OCI-LY7 (cell line): Measurements from ENCODE around the gene HSPB6. TPM values are rescaled to one million over a fixed set of nuclear protein-coding genes. Genes with fewer than 3 reads are reported as not detected.

Experiments
- BruUV-seq: library from RNA; stranded (reverse); fragments of 400-500 nt; replicated peaks from 2 replicates; lab custom pipeline; 2021; lab: Mats Ljungman, UMichigan
- CTCF ChIA-PET: fragments of 300-600 bp; sonication (Branson Sonifier 250); formaldehyde crosslinking; loops from one replicate; lab custom pipeline; 2022; ENCODE audit warnings: antibody characterized with exemption; ENCODE audit not compliant: unreplicated experiment; lab: Charles Lee
- POLR2A ChIA-PET: fragments of 300-600 bp; sonication (Branson Sonifier 250); formaldehyde crosslinking; loops from one replicate; lab custom pipeline; 2022; ENCODE audit warnings: antibody characterized with exemption; lab: Charles Lee
- DNase-seq: peaks from one replicate; pipeline ENCODE4 v3.0.0-alpha.2; 2015; ENCODE audit warnings: low spot score
- H2AFZ ChIP-seq: fragments of 200-600 bp; sonication (generic), shearing (Covaris generic); 2 replicates; pipeline ENCODE4 v1.6.1; 2014; ENCODE audit warnings: mild to moderate bottlenecking, antibody characterized with exemption, low read length, moderate library complexity
- H3K27ac ChIP-seq: fragments of 200-600 bp; sonication (generic); 2 replicates; pipeline ENCODE4 v1.5.1; 2014; ENCODE audit warnings: mixed run types, low read depth, mild to moderate bottlenecking, moderate library complexity, low read length, inconsistent platforms; ENCODE audit not compliant: poor library complexity, severe bottlenecking
- H3K36me3 ChIP-seq: fragments of 200-600 bp; sonication (generic); 2 replicates; pipeline ENCODE4 v1.6.1; 2014; ENCODE audit warnings: mild to moderate bottlenecking, antibody characterized with exemption, low read length, moderate library complexity, mixed read lengths; ENCODE audit not compliant: insufficient read depth
- H3K4me1 ChIP-seq: fragments of 200-600 bp; sonication (generic); 2 replicates; pipeline ENCODE4 v1.5.1; 2014; ENCODE audit warnings: mild to moderate bottlenecking, low read length; ENCODE audit not compliant: insufficient read depth, poor library complexity, severe bottlenecking
- H3K4me2 ChIP-seq: fragments of 200-600 bp; sonication (generic); 2 replicates; pipeline ENCODE4 v1.6.1; 2014; ENCODE audit warnings: mild to moderate bottlenecking, low read length
- H3K4me3 ChIP-seq: fragments of 200-600 bp; sonication (generic); 2 replicates; pipeline ENCODE4 v1.5.1; 2014; ENCODE audit warnings: mild to moderate bottlenecking, low read depth, low read length; ENCODE audit not compliant: poor library complexity, severe bottlenecking
- H3K79me2 ChIP-seq: fragments of 200-600 bp; sonication (generic); 2 replicates; pipeline ENCODE4 v1.6.1; 2016; ENCODE audit warnings: low read depth, mild to moderate bottlenecking, low read length, moderate library complexity, mixed read lengths; ENCODE audit not compliant: insufficient read depth
- H3K9me2 ChIP-seq: fragments of 200-600 bp; sonication (generic); 2 replicates; pipeline ENCODE4 v1.6.1; 2016; ENCODE audit warnings: mild to moderate bottlenecking, low read length, mixed read lengths; ENCODE audit not compliant: insufficient read depth
- H3K9me3 ChIP-seq: fragments of 200-600 bp; sonication (generic); 2 replicates; pipeline ENCODE4 v1.6.1; 2014; ENCODE audit warnings: mild to moderate bottlenecking, mixed run types, low read length, mixed read lengths
- H4K20me1 ChIP-seq: fragments of 200-600 bp; sonication (generic); 2 replicates; pipeline ENCODE4 v1.6.1; 2014; ENCODE audit warnings: mild to moderate bottlenecking, antibody characterized with exemption, low read length, moderate library complexity, mixed read lengths; ENCODE audit not compliant: insufficient read depth
- EZH2phosphoT487 ChIP-seq: fragments of 200-600 bp; sonication (generic); IDR thresholded peaks from 2 replicates; pipeline ENCODE4 v1.6.1; 2018; ENCODE audit warnings: low read depth, borderline replicate concordance, mild to moderate bottlenecking, mixed run types, antibody characterized with exemption, low read length, moderate library complexity, mixed read lengths
- intact Hi-C: fragments of 100-400 bp; cut with micrococcal nuclease; formaldehyde crosslinking; loops from one replicate; pipeline ENCODE4 v1.10.0; 2022; ENCODE audit not compliant: unreplicated experiment
- total RNA-seq, 2 experiments: library from RNA; depleted of rRNA in 1 of 2; stranded (reverse); fragments of >200 nt in 1 of 2; shearing (Covaris generic) in 1 of 2; gene quantifications; 2 replicates each; pipeline ENCODE4 v1.2.3, GENCODE V29; 2014 to 2022
- TF ChIP-seq, protein P1 (sequence below): fragments of 200-600 bp; sonication (generic); conservative IDR thresholded peaks from 2 replicates; pipeline ENCODE4 v1.5.1; 2014; ENCODE audit warnings: mild to moderate bottlenecking, antibody characterized with exemption, low read length, moderate library complexity, mixed read lengths

Gene HSPB6
- total RNA-seq, 2 experiments from 2014 or later, result 1.7 TPM; not detected in 1

DNA sequence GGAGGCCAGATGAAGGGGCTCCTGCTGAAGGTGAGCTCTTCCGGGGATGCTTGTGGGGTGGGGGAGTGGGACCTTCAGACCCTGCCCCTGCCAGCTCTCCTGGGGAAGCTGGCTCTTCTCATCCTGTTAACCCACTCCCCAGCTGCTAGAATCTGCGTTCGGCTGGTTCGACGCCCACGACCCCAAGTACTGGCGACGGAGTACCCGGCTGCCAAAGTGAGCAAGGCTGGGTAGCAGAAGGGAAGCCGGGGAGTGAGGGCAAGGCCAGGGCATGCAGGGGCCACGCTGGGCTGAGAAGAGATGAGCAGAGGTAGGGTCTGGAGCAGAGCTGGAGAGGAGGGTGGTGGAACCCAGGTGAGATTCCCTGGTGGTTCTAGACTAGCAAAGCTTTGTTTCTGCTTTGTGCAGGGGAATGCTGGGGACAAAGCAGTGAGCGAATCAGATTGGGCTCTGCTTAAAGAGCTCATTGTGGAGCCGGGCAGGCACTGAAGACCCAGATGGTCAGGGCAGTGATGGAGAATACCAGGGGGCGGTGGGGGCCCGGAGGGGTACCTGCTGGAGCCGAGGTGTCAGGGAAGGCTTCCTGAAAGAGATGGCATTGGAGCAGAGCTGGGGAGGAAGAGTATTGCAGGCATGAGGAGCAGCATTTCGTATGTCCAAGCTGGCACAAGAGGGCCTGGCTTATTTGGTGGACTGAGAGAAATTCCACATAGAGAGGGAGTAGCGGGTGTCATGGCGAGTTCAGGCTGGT, 28.7 kb downstream of the HSPB6 start:
- H3K27ac ChIP-seq, result no peak overlapping the region
- BruUV-seq, result no TSS peak
- peaks cover 98% of the 10 kb centered on the region for H3K36me3 ChIP-seq
- H2AFZ ChIP-seq, result no peak overlapping the region
- H4K20me1 ChIP-seq, result no peaks in the 10 kb centered on the region
- no peak for DNase-seq
- ChIA-PET POLR2A (no interaction called here), CTCF (no interaction called here)
- TF ChIP-seq, protein P1, sequence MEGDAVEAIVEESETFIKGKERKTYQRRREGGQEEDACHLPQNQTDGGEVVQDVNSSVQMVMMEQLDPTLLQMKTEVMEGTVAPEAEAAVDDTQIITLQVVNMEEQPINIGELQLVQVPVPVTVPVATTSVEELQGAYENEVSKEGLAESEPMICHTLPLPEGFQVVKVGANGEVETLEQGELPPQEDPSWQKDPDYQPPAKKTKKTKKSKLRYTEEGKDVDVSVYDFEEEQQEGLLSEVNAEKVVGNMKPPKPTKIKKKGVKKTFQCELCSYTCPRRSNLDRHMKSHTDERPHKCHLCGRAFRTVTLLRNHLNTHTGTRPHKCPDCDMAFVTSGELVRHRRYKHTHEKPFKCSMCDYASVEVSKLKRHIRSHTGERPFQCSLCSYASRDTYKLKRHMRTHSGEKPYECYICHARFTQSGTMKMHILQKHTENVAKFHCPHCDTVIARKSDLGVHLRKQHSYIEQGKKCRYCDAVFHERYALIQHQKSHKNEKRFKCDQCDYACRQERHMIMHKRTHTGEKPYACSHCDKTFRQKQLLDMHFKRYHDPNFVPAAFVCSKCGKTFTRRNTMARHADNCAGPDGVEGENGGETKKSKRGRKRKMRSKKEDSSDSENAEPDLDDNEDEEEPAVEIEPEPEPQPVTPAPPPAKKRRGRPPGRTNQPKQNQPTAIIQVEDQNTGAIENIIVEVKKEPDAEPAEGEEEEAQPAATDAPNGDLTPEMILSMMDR, result no peak
- no peak for TF ChIP-seq EZH2phosphoT487
- H3K9me2 ChIP-seq, result no peaks in the 10 kb centered on the region
- intact Hi-C loops, result no loop called here
- no peaks in the 10 kb centered on the region for H3K79me2 ChIP-seq
- no peak overlapping the region for H3K4me2 ChIP-seq
- H3K9me3 ChIP-seq, result no peaks in the 10 kb centered on the region
- H3K4me1 ChIP-seq, result no peaks in the 10 kb centered on the region
- H3K4me3 ChIP-seq, result no peak overlapping the region

DNA sequence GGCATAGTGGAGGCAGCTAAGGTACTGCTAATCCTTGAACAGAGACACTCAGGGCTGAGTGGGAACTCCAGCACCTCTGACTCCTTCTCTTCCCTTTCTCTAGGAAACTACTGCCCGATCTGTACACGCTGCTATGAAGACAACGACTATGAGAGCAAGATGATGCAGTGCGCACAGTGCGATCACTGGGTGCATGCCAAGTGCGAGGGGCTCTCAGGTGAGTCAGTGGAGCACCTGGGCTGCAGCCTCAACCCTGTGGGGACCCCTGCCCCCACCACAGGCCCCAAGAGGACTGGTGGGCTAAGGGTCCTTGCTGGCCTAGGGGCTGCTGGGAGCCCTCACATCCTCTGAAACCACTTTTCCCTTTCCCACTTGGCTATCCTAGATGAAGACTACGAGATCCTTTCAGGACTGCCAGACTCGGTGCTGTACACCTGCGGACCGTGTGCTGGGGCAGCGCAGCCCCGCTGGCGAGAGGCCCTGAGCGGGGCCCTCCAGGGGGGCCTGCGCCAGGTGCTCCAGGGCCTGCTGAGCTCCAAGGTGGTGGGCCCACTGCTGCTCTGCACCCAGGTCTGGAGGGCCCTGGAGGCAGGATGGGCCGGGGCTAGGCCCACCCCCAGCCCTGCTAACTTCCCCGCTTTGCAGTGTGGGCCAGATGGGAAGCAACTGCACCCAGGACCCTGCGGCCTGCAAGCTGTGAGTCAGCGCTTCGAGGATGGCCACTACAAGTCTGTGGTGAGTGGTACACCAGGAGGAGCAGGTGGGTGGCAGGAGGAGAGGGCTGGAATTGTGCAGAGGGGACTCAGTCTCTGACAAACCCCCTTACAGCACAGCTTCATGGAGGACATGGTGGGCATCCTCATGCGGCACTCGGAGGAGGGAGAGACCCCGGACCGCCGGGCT, 29.5 kb downstream of the HSPB6 start:
- no peak overlapping the region for H2AFZ ChIP-seq
- H3K4me1 ChIP-seq, result no peaks in the 10 kb centered on the region
- no peak overlapping the region for H3K4me2 ChIP-seq
- intact Hi-C loops, result no loop called here
- BruUV-seq, result TSS peak; percentile 24
- CTCF ChIA-PET, result no interaction called here
- TF ChIP-seq, protein P1, result no peak
- no peak for TF ChIP-seq EZH2phosphoT487
- no peaks in the 10 kb centered on the region for H4K20me1 ChIP-seq
- H3K27ac ChIP-seq, result no peak overlapping the region
- H3K79me2 ChIP-seq, result no peaks in the 10 kb centered on the region
- DNase-seq, result no peak
- no peak overlapping the region for H3K4me3 ChIP-seq
- H3K9me2 ChIP-seq, result no peaks in the 10 kb centered on the region
- POLR2A ChIA-PET, result no interaction called here
- H3K9me3 ChIP-seq, result no peaks in the 10 kb centered on the region
- H3K36me3 ChIP-seq, result peaks cover 98% of the 10 kb centered on the region
